GM19324 (cell line): ENCODE data around the gene MKS1.

ENCODE experiments used
- ATAC-seq: cut with Tn5 transposase; IDR thresholded peaks from one replicate; pipeline ENCODE4 v1.9.1; 2021; ENCODE audit warnings: mild to moderate bottlenecking, moderate library complexity; ENCODE audit not compliant: unreplicated experiment, low FRiP score

Gene MKS1

GRCh38 chr17:58172369-58173071 lies 46.5 kb downstream of the MKS1 start:
- ATAC-seq, result no peak

GRCh38 chr17:58170622-58171021 lies 48.4 kb downstream of the MKS1 start:
- no peak for ATAC-seq

- ATAC-seq, result no peak
These were observed 52.4 kb downstream of the MKS1 start, which contains the start of gene OR4D2 for GRCh38 chr17:58166682-58167081. Gene OR4D2, plus strand, starts transcription at chr17:58166982. Its CDS starts 2,674 bp downstream, at chr17:58169656.

GRCh38 chr17:58165981-58166380 lies 53.1 kb downstream of the MKS1 start:
- no peak for ATAC-seq

- ATAC-seq, result no peak
These were observed 57.5 kb downstream of the MKS1 start for GRCh38 chr17:58161566-58161965.

GRCh38 chr17:58158181-58158580 lies 60.9 kb downstream of the MKS1 start:
- ATAC-seq, result no peak

- ATAC-seq, result no peak
These were observed 61.9 kb downstream of the MKS1 start for GRCh38 chr17:58156839-58157803.
